C4-2B (cell line): ENCODE data around the gene C11orf21.

Experiments used
- ZFX ChIP-seq: fragments of 450-650 bp; IDR thresholded peaks from 2 replicates; pipeline ENCODE4 v1.6.1; 2017
- TF ChIP-seq, protein P1 (sequence below): fragments of 450-650 bp; conservative IDR thresholded peaks from 2 replicates; pipeline ENCODE4 v1.5.1; 2017; ENCODE audit warnings: mild to moderate bottlenecking

DNA sequence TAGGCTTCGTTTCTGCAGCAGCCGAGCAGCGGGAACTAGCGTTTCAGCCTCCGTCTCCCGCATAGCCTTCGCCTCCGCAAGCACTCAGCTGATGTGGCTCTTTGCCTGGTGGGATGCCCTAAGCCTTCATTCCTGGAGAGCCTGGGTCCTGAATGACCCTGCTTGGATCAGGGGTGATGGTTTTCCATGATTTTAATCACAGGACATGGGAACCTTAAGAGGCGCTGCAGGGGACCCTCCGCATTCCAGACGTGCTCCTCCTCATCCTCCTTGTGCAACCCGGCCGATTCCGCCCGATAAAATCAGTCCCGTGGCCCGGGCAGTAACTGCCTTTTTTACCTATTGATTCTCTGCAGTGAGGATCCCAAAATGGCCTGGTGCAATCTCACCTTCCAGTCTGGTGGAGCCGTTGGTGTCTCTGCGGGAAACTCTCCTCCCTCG is 8.2 kb downstream of the C11orf21 start:
- TF ChIP-seq, protein P1, sequence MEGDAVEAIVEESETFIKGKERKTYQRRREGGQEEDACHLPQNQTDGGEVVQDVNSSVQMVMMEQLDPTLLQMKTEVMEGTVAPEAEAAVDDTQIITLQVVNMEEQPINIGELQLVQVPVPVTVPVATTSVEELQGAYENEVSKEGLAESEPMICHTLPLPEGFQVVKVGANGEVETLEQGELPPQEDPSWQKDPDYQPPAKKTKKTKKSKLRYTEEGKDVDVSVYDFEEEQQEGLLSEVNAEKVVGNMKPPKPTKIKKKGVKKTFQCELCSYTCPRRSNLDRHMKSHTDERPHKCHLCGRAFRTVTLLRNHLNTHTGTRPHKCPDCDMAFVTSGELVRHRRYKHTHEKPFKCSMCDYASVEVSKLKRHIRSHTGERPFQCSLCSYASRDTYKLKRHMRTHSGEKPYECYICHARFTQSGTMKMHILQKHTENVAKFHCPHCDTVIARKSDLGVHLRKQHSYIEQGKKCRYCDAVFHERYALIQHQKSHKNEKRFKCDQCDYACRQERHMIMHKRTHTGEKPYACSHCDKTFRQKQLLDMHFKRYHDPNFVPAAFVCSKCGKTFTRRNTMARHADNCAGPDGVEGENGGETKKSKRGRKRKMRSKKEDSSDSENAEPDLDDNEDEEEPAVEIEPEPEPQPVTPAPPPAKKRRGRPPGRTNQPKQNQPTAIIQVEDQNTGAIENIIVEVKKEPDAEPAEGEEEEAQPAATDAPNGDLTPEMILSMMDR: no peak
- no peak for TF ChIP-seq ZFX
